HTR-8/SVneo (cell line): Measurements from ENCODE around the gene TSPAN4.
A peak's percentile ranks its signal among the peaks of the same experiment; 100 is the strongest.

Experiments
- DNase-seq: peaks from one replicate; pipeline ENCODE4 v3.0.0; 2011; ENCODE audit warnings: low spot score, mixed read lengths; ENCODE audit not compliant: insufficient read length
- FAIRE-seq: peaks from 2 replicates; lab custom pipeline; 2011; peaks lifted over from hg19 to GRCh38; lab: Jason Lieb, UNC

Gene TSPAN4

GRCh38 chr11:877565-877964 is 34.9 kb downstream of the TSPAN4 start:
- FAIRE-seq (no peak), DNase-seq (no peak)

DNA sequence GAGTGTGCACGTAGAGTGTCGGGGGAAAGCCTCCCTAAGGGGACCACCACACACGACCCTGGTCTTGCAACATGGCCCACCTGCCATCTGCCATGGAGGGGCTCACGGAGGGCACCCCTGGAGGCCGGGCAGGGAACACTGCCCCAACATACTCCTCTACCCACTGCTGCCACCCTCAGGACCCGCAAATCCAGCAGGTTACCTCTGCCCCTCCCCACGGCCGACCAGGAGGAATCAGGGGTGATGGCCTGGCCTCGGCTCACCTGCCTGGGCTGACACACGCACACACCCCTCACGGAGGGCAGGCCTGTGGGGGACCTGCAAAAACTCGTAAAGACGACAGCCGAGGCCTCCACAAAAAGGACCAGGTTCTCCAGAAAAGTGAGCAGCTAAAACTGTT is 37.8 kb downstream of the TSPAN4 start:
- DNase-seq (no peak), FAIRE-seq (no peak)

- FAIRE-seq: no peak
- DNase-seq: no peak
Measured at GRCh38 chr11:882596-882995, 39.9 kb downstream of the TSPAN4 start.

DNA sequence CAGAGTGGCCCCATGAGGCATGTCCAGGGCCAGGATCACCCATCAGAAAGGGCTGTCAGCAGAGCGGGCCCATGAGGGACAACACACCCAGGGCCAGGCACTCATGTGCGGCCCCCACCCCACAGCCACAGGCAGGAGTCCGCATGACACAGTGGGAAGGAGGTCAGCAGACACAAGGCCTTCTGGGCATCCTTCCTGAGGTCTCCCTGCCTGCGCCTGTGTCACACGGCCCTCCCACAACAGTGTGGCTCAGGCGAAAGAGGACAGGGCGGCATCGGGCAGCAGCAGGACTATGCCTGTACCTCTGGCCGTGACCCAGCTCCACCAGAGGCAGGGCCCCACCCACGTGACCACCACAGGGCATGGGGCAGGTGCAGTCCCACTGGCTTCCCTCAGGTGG is 40.9 kb downstream of the TSPAN4 start:
- no peak for FAIRE-seq
- no peak for DNase-seq

DNA sequence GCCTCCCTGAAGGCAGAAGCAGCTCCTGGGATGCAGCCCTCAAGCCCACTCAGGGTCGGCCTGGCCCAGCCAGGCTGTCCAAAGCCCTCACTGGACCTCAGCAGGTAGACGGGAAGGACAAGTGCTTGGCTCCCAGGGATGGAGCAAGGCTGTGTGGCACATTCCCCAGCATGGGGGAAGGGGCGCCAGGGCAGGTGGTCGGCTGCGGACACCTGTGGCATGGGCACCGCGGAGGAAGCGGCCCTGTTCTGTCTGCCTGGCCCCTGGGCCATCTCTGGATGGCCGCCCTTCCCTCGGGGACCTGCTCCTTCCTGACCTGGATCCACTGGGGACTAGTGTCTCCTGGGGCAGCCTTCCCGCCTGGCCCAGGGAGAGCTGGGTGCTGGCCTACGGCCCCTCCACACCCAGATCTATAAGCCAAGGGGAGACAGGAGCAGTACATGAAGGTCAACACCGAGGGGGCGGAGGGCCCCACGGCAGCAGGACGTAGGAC is 42.0 kb downstream of the TSPAN4 start:
- FAIRE-seq: no peak
- DNase-seq: no peak

GRCh38 chr11:886568-886967 is 43.9 kb downstream of the TSPAN4 start:
- FAIRE-seq: no peak
- no peak for DNase-seq

DNA sequence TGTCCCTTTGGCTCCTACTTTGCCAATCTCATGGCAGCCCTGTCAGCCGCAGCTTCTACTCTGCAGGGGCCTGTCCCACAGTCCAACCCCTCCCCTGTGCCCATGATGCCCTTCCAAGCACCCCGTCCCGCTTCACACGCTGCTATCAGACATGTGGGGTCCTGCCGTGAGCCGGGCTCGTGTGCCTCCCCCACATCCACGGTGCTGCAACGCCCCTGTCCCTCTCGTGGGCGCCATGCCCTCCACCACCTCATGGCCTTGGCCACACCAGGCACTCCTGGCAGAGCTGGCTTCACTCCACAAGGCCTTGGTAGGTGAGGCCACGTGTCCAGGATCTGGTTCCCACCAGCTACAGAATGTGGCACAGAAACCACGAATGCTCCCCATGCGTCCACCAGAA is 44.9 kb downstream of the TSPAN4 start:
- no peak for FAIRE-seq

GRCh38 chr11:888310-889212 is 45.9 kb downstream of the TSPAN4 start:
- FAIRE-seq (no peak), DNase-seq (no peak)

More for the DNA sequence above, 44.9 kb downstream of the TSPAN4 start:
- no peak for DNase-seq

DNA sequence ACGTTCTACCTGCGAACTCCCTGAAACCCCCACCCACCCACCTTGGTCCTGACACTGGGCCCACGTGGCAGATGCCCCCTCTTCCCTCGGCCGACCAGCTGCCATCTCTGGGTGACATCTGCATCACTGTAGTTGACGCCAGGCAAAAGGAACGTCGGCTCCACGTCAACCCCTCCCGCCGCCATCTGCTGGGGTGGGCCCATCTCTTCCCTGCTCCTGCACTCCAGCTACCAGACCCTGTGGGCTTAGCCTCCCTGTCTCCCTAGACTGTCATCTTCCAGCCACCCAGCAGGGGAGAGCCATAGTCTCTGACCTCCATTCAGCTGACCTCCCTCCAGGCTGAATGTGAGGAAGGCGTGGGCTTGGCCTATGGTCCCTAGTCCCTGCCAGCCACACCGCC is 46.6 kb downstream of the TSPAN4 start:
- DNase-seq (no peak), FAIRE-seq (no peak)

GRCh38 chr11:889687-890475 is 47.2 kb downstream of the TSPAN4 start:
- no peak for DNase-seq
- no peak for FAIRE-seq

- DNase-seq (no peak), FAIRE-seq (no peak)
Measured at GRCh38 chr11:890794-891540, 48.3 kb downstream of the TSPAN4 start.

GRCh38 chr11:893008-893654 is 50.5 kb downstream of the TSPAN4 start:
- DNase-seq: no peak
- FAIRE-seq: no peak

- no peak for FAIRE-seq
- DNase-seq: no peak
Measured at GRCh38 chr11:894575-895201, 52.0 kb downstream of the TSPAN4 start.

- FAIRE-seq: no peak
- no peak for DNase-seq
Measured at GRCh38 chr11:895331-896110, 52.9 kb downstream of the TSPAN4 start.

GRCh38 chr11:897253-898142 is 54.8 kb downstream of the TSPAN4 start:
- FAIRE-seq (no peak), DNase-seq (no peak)

DNA sequence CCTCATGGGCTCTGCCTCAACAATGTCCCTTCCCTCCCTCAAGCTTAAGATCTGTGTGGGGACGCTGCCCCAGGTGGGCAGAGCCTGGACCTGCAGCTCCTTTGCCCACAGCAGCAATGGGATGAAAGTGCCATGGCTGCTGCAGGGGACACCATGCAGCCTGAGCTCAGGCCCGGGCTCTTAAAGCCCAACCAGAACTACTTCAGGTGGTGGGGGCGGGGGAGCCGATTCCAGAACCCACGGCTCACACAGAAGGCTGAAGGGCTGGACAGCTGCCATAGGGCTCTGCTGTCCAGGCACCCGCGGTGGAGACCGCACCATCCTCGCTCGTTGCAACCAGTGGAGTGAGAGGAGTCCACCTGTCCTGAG is 55.5 kb downstream of the TSPAN4 start:
- DNase-seq: peak; percentile 36
- peak; percentile 38 for FAIRE-seq

- DNase-seq: no peak
- FAIRE-seq: peak; percentile 20
Measured at GRCh38 chr11:898540-899190, 56.0 kb downstream of the TSPAN4 start.
